Fibroblast of skin of left biceps (primary cell): ENCODE data around the gene NME1.
"Not testable (repeated sequence)": the region's sequence is repeated elsewhere in the genome, so short reads cannot be mapped to it uniquely, and the experiment has no call there.

Experiments
- DNase-seq, 2 experiments: peaks; one replicate each; pipeline ENCODE4 v3.0.0-alpha.2; 2013; ENCODE audit warnings: low read depth in 2 of 2

Gene NME1

GRCh38 chr17:51144266-51145022, 8.9 kb upstream of the NME1 start:
- DNase-seq, result no peak

- no peak for DNase-seq
These were observed 5.7 kb upstream of the NME1 start for GRCh38 chr17:51147650-51148049.

GRCh38 chr17:51149163-51149562, 4.2 kb upstream of the NME1 start:
- DNase-seq, result no peak

GRCh38 chr17:51150932-51151331, 2.4 kb upstream of the NME1 start:
- DNase-seq, result no peak

GRCh38 chr17:51152766-51153209, 571 bp upstream of the NME1 start:
- no peak for DNase-seq

GRCh38 chr17:51154176-51154575, 817 bp downstream of the NME1 start:
- no peak for DNase-seq

- DNase-seq, result no peak
These were observed 2.1 kb downstream of the NME1 start for GRCh38 chr17:51155416-51155815.

GRCh38 chr17:51159604-51160003, 6.2 kb downstream of the NME1 start:
- no peak for DNase-seq

GRCh38 chr17:51161541-51161940, 8.2 kb downstream of the NME1 start:
- no peak for DNase-seq

- no peak for DNase-seq
These were observed 11.7 kb downstream of the NME1 start for GRCh38 chr17:51164911-51165679.

- DNase-seq, result no peak
These were observed 12.4 kb downstream of the NME1 start for GRCh38 chr17:51165680-51166197.

GRCh38 chr17:51166198-51166986, 13.0 kb downstream of the NME1 start, which contains the start of gene NME2:
TSS of gene NME2 (plus strand) at chr17:51166411. CDS start at chr17:51166831, 420 bp downstream.
- peak; percentile 47 to 60 for DNase-seq

- no peak for DNase-seq
These were observed 13.9 kb downstream of the NME1 start for GRCh38 chr17:51166987-51167931.

GRCh38 chr17:51169340-51169739, 16.0 kb downstream of the NME1 start:
- no peak for DNase-seq

GRCh38 chr17:51170736-51171135, 17.4 kb downstream of the NME1 start:
- DNase-seq, result no peak

- DNase-seq, result not testable (repeated sequence)
These were observed 18.7 kb downstream of the NME1 start for GRCh38 chr17:51172030-51172429.

GRCh38 chr17:51180486-51180885, 27.1 kb downstream of the NME1 start:
- DNase-seq, result no peak

GRCh38 chr17:51184124-51184523, 30.8 kb downstream of the NME1 start:
- DNase-seq, result no peak

GRCh38 chr17:51185763-51186332, 32.5 kb downstream of the NME1 start:
- no peak for DNase-seq

- no peak for DNase-seq
These were observed 35.0 kb downstream of the NME1 start for GRCh38 chr17:51188271-51188833.
